ENCODE measurements around the gene POMC. TPM values are rescaled to one million over a fixed set of nuclear protein-coding genes. Genes with fewer than 3 reads are reported as not detected.

Gene POMC
- polyA plus RNA-seq, 1 donor from 2014 or later, result not detected

DNA sequence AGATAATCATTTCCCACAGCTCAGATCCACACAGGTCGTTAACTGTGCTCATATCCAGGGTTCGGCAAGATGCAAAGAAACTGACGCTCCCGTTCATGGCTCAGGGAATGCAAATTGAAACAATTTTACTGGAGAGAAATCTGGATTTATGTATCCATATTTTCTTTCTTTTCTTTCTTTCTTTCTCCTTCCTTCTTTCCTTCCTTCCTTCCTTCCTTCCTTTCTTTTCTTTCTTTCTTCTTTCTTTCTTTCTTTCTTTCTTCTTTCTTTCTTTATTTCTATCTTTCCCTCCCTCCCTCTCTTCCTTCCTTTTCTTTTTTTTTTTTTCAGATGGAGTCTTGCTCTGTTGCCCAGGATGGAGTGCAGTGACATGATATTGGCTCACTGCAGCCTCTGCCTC, 20.0 kb upstream of the POMC start:
- Histone ChIP-seq H4K20me1 (ENCODE audit: insufficient read depth) (no peaks in the 10 kb centered on the region), H3K27me3 (ENCODE audit: insufficient read depth, low read depth, low read length) (no peaks in the 10 kb centered on the region), H3F3A (ENCODE audit: insufficient read depth, low read length, poor library complexity, severe bottlenecking) (no peaks in the 10 kb centered on the region), H3K9ac (ENCODE audit: low read length) (no peak overlapping the region), H3K9me2 (ENCODE audit: insufficient read depth, low read length) (no peaks in the 10 kb centered on the region), H3K9me3 (ENCODE audit: low read length) (no peaks in the 10 kb centered on the region), H2AFZ (ENCODE audit: low read depth, low read length) (peak overlapping the region; percentile 4), H3K27ac (ENCODE audit: low read length) (no peak overlapping the region), H3K79me2 (replicated peaks; ENCODE audit: insufficient read depth, low read length) (no peaks in the 10 kb centered on the region), H3K4me3 (ENCODE audit: low read length) (no peak overlapping the region), H3K4me2 (ENCODE audit: low read length) (no peak overlapping the region), H3K36me3 (ENCODE audit: insufficient read depth, low read length) (no peaks in the 10 kb centered on the region)
- TF ChIP-seq RAD21 (conservative IDR thresholded peaks at IDR 0.05), result no peak
- no peak for TF ChIP-seq TAF1 (IDR thresholded peaks at IDR 0.05; ENCODE audit: low read depth)
- no peak for TF ChIP-seq EP300 (conservative IDR thresholded peaks at IDR 0.05; ENCODE audit: poor library complexity, severe bottlenecking)
- TF ChIP-seq SMC3 (conservative IDR thresholded peaks at IDR 0.05; ENCODE audit: poor library complexity), result no peak
- TF ChIP-seq, protein P1, sequence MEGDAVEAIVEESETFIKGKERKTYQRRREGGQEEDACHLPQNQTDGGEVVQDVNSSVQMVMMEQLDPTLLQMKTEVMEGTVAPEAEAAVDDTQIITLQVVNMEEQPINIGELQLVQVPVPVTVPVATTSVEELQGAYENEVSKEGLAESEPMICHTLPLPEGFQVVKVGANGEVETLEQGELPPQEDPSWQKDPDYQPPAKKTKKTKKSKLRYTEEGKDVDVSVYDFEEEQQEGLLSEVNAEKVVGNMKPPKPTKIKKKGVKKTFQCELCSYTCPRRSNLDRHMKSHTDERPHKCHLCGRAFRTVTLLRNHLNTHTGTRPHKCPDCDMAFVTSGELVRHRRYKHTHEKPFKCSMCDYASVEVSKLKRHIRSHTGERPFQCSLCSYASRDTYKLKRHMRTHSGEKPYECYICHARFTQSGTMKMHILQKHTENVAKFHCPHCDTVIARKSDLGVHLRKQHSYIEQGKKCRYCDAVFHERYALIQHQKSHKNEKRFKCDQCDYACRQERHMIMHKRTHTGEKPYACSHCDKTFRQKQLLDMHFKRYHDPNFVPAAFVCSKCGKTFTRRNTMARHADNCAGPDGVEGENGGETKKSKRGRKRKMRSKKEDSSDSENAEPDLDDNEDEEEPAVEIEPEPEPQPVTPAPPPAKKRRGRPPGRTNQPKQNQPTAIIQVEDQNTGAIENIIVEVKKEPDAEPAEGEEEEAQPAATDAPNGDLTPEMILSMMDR (IDR thresholded peaks at IDR 0.05; ENCODE audit: poor library complexity, severe bottlenecking), result no peak

DNA sequence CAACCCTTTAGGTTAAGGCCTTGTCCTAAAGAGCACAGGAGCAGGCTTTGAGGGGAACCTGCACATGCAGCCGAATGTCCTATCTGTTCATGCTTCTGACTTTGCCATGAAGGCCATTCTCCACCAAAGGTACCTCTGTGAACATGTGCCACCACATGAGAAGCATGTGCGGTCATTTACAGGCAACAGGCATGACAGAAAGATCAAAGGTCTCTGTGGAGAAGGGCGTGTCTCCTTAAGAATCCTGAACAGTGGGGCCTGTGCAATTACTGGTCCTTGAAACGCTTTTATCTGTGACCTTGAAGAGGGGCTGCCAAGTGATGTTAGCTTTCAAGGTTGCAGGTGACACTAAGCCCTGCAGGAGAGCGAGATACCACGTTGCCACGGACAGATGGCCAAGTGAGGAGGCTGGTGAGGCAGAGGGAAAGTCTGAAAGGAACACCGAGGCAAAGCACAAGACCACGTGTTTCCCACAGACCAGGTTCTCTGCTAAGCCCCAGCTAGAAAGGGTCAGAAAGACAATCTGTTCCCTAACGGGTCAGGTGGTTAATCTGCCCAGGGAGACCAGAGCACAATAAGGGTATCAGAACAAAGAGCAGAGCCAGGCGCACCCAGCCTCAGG, 19.5 kb upstream of the POMC start:
- Histone ChIP-seq H3K36me3 (ENCODE audit: insufficient read depth, low read length) (no peaks in the 10 kb centered on the region), H3K79me2 (replicated peaks; ENCODE audit: insufficient read depth, low read length) (no peaks in the 10 kb centered on the region), H3F3A (ENCODE audit: insufficient read depth, low read length, poor library complexity, severe bottlenecking) (no peaks in the 10 kb centered on the region), H3K9me3 (ENCODE audit: low read length) (no peaks in the 10 kb centered on the region), H4K20me1 (ENCODE audit: insufficient read depth) (no peaks in the 10 kb centered on the region), H3K9me2 (ENCODE audit: insufficient read depth, low read length) (no peaks in the 10 kb centered on the region), H3K9ac (ENCODE audit: low read length) (no peak overlapping the region), H3K27ac (ENCODE audit: low read length) (no peak overlapping the region), H3K4me2 (ENCODE audit: low read length) (no peak overlapping the region), H3K4me3 (ENCODE audit: low read length) (no peak overlapping the region), H3K27me3 (ENCODE audit: insufficient read depth, low read depth, low read length) (no peaks in the 10 kb centered on the region), H2AFZ (ENCODE audit: low read depth, low read length) (peak overlapping the region; percentile 4)
- TF ChIP-seq TAF1 (IDR thresholded peaks at IDR 0.05; ENCODE audit: low read depth) (no peak), POLR2AphosphoS5 (IDR thresholded peaks at IDR 0.05) (no peak), SMC3 (conservative IDR thresholded peaks at IDR 0.05; ENCODE audit: poor library complexity) (no peak), RAD21 (conservative IDR thresholded peaks at IDR 0.05) (no peak), EZH2 (IDR thresholded peaks at IDR 0.05; ENCODE audit: borderline replicate concordance, insufficient read depth, low read length, poor library complexity, severe bottlenecking) (no peak)

DNA sequence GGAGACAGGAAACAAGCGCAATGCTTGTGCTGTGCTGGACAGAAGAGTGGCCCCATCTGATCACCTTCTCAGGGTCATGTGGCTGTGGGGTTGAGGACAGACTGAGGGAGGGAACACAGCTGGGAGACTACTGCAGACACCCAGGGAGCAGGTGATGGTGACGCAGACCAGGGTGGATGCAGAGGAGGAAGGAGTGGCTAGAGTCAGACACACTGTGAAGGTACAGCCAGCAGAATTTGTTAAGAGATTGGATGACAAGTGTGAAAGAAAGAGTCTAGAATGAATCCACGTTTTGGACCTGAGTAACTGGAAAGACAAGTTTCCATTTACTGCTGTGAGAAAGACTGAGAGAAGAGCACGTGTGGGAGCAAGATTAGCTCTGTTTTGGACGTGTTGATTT, 15.9 kb upstream of the POMC start:
- Histone ChIP-seq H2AFZ (ENCODE audit: low read depth, low read length) (no peak overlapping the region), H3K4me3 (ENCODE audit: low read length) (no peak overlapping the region), H3K27me3 (ENCODE audit: insufficient read depth, low read depth, low read length) (no peaks in the 10 kb centered on the region), H3F3A (ENCODE audit: insufficient read depth, low read length, poor library complexity, severe bottlenecking) (no peaks in the 10 kb centered on the region), H4K20me1 (ENCODE audit: insufficient read depth) (no peaks in the 10 kb centered on the region), H3K9me3 (ENCODE audit: low read length) (no peaks in the 10 kb centered on the region), H3K27ac (ENCODE audit: low read length) (no peak overlapping the region), H3K9me2 (ENCODE audit: insufficient read depth, low read length) (no peaks in the 10 kb centered on the region), H3K9ac (ENCODE audit: low read length) (no peak overlapping the region), H3K4me2 (ENCODE audit: low read length) (no peak overlapping the region), H3K36me3 (ENCODE audit: insufficient read depth, low read length) (no peaks in the 10 kb centered on the region), H3K79me2 (replicated peaks; ENCODE audit: insufficient read depth, low read length) (no peaks in the 10 kb centered on the region)
- TF ChIP-seq, protein P1 (IDR thresholded peaks at IDR 0.05; ENCODE audit: poor library complexity, severe bottlenecking), result no peak
- TF ChIP-seq EP300 (conservative IDR thresholded peaks at IDR 0.05; ENCODE audit: poor library complexity, severe bottlenecking) (no peak), POLR2AphosphoS5 (IDR thresholded peaks at IDR 0.05) (no peak), TAF1 (IDR thresholded peaks at IDR 0.05; ENCODE audit: low read depth) (no peak), MXI1 (conservative IDR thresholded peaks at IDR 0.05; ENCODE audit: poor library complexity, severe bottlenecking) (no peak), SMC3 (conservative IDR thresholded peaks at IDR 0.05; ENCODE audit: poor library complexity) (no peak), EZH2 (IDR thresholded peaks at IDR 0.05; ENCODE audit: borderline replicate concordance, insufficient read depth, low read length, poor library complexity, severe bottlenecking) (no peak), RAD21 (conservative IDR thresholded peaks at IDR 0.05) (no peak)
- TF ChIP-seq, protein P2, sequence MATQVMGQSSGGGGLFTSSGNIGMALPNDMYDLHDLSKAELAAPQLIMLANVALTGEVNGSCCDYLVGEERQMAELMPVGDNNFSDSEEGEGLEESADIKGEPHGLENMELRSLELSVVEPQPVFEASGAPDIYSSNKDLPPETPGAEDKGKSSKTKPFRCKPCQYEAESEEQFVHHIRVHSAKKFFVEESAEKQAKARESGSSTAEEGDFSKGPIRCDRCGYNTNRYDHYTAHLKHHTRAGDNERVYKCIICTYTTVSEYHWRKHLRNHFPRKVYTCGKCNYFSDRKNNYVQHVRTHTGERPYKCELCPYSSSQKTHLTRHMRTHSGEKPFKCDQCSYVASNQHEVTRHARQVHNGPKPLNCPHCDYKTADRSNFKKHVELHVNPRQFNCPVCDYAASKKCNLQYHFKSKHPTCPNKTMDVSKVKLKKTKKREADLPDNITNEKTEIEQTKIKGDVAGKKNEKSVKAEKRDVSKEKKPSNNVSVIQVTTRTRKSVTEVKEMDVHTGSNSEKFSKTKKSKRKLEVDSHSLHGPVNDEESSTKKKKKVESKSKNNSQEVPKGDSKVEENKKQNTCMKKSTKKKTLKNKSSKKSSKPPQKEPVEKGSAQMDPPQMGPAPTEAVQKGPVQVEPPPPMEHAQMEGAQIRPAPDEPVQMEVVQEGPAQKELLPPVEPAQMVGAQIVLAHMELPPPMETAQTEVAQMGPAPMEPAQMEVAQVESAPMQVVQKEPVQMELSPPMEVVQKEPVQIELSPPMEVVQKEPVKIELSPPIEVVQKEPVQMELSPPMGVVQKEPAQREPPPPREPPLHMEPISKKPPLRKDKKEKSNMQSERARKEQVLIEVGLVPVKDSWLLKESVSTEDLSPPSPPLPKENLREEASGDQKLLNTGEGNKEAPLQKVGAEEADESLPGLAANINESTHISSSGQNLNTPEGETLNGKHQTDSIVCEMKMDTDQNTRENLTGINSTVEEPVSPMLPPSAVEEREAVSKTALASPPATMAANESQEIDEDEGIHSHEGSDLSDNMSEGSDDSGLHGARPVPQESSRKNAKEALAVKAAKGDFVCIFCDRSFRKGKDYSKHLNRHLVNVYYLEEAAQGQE (IDR thresholded peaks at IDR 0.05; ENCODE audit: borderline replicate concordance), result no peak

All from neural cell (in vitro differentiated cells).